Caco-2 (cell line): ENCODE results near the gene PLG. TPM values are rescaled to one million over a fixed set of nuclear protein-coding genes. Genes with fewer than 3 reads are reported as not detected.
"Not testable (repeated sequence)": the region's sequence is repeated elsewhere in the genome, so short reads cannot be mapped to it uniquely, and the experiment has no call there.

ENCODE experiments used
- BruUV-seq: library from RNA; stranded (reverse); fragments of 400-500 nt; replicated peaks from 2 replicates; lab custom pipeline; 2021; lab: Mats Ljungman, UMichigan
- CTCF ChIA-PET: fragments of 300-600 bp; sonication (Branson Sonifier 250); formaldehyde crosslinking; loops from one replicate; lab custom pipeline; 2022; ENCODE audit warnings: antibody characterized with exemption; lab: Charles Lee
- POLR2A ChIA-PET: fragments of 300-600 bp; sonication (Branson Sonifier 250); formaldehyde crosslinking; loops from one replicate; lab custom pipeline; 2022; ENCODE audit warnings: antibody characterized with exemption; lab: Charles Lee
- DNase-seq, 2 experiments: peaks; one replicate each; pipeline versions ENCODE4 v3.0.0 to v3.0.0-alpha.2; 2020 to 2022
- H3K27me3 ChIP-seq: replicated peaks from 2 replicates; pipeline ENCODE4 v1.6.0; 2011; ENCODE audit warnings: low read length; ENCODE audit not compliant: control insufficient read depth, insufficient read depth
- H3K36me3 ChIP-seq: 2 replicates; pipeline ENCODE4 v1.5.1; 2011; ENCODE audit warnings: low read length; ENCODE audit not compliant: control insufficient read depth, insufficient read depth
- H3K4me1 ChIP-seq: fragments of 250-450 bp; sonication (Bioruptor Pico); 2 replicates; pipeline ENCODE4 v1.5.1; 2020; ENCODE audit warnings: mild to moderate bottlenecking
- H3K4me3 ChIP-seq: 2 replicates; pipeline ENCODE4 v1.5.1; 2011; ENCODE audit warnings: low read depth, mild to moderate bottlenecking, control low read depth, low read length
- H3K9me3 ChIP-seq: fragments of 250-450 bp; sonication (Bioruptor Pico); 2 replicates; pipeline ENCODE4 v1.5.1; 2020; ENCODE audit warnings: mild to moderate bottlenecking, moderate library complexity
- H3K27ac Mint-ChIP-seq: one replicate; pipeline ENCODE4 v1.8.0; 2022; ENCODE audit warnings: mixed read lengths; ENCODE audit not compliant: unreplicated experiment
- H3K27me3 Mint-ChIP-seq: one replicate; pipeline ENCODE4 v1.8.0; 2022; ENCODE audit warnings: mixed read lengths; ENCODE audit not compliant: insufficient read depth, unreplicated experiment
- H3K36me3 Mint-ChIP-seq: one replicate; pipeline ENCODE4 v1.8.0; 2022; ENCODE audit warnings: mild to moderate bottlenecking, mixed read lengths; ENCODE audit not compliant: insufficient read depth, unreplicated experiment
- H3K4me1 Mint-ChIP-seq: one replicate; pipeline ENCODE4 v1.8.0; 2022; ENCODE audit warnings: low read depth, mixed read lengths; ENCODE audit not compliant: unreplicated experiment
- H3K4me3 Mint-ChIP-seq: one replicate; pipeline ENCODE4 v1.8.0; 2022; ENCODE audit warnings: mild to moderate bottlenecking, moderate library complexity, mixed read lengths; ENCODE audit not compliant: unreplicated experiment
- H3K9me3 Mint-ChIP-seq: one replicate; pipeline ENCODE4 v1.8.0; 2022; ENCODE audit warnings: mixed read lengths; ENCODE audit not compliant: unreplicated experiment
- intact Hi-C: fragments of 100-400 bp; cut with micrococcal nuclease; formaldehyde crosslinking; loops from one replicate; pipeline ENCODE4 v1.10.0; 2022; ENCODE audit not compliant: unreplicated experiment
- total RNA-seq: library from RNA; stranded (reverse); gene quantifications from 2 replicates; pipeline ENCODE4 v1.2.3, GENCODE V29; 2022
- TF ChIP-seq, protein P1 (sequence below), 2 experiments: fragments of 200-600 bp in 1 of 2; IDR thresholded peaks; 1 replicate in 1 of 2; 2 replicates in 1 of 2; pipeline versions ENCODE4 v1.5.1 to v1.8.0; 2011 to 2022; ENCODE audit warnings: antibody characterized with exemption in 1 of 2, control low read depth in 1 of 2, inconsistent platforms in 1 of 2, low read depth in 1 of 2, low read length in 1 of 2, mild to moderate bottlenecking in 1 of 2, moderate library complexity in 1 of 2; ENCODE audit not compliant: insufficient read depth in 1 of 2, severe bottlenecking in 1 of 2, unreplicated experiment in 1 of 2

PLG gene
- total RNA-seq, 1 experiment from 2014 or later: not detected

DNA sequence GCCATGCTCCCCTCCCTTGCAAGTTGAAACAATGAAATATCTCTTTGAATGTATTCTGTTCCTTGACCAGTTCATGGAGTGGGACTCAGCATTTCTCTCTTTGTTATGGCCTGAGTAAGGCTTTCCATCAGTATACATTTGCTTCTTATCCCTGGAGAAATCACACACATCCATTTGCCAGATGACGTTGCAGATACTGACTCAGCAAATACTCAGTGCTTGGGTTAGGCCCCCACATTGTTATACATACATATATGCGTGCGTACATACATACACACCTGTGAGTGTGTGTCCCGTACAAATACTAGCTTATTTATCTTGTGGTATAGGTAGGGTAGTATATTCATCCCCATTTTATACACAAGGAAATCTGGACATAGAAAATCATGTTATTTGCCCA is 72.4 kb downstream of the PLG start:
- no peak overlapping the region for H3K27ac Mint-ChIP-seq
- CTCF ChIA-PET: no interaction called here
- no peak for DNase-seq
- no peaks in the 10 kb centered on the region for H3K36me3 Mint-ChIP-seq
- no peaks in the 10 kb centered on the region for H3K4me1 ChIP-seq
- H3K36me3 ChIP-seq: no peaks in the 10 kb centered on the region
- H3K9me3 Mint-ChIP-seq: no peaks in the 10 kb centered on the region
- TF ChIP-seq, protein P1, sequence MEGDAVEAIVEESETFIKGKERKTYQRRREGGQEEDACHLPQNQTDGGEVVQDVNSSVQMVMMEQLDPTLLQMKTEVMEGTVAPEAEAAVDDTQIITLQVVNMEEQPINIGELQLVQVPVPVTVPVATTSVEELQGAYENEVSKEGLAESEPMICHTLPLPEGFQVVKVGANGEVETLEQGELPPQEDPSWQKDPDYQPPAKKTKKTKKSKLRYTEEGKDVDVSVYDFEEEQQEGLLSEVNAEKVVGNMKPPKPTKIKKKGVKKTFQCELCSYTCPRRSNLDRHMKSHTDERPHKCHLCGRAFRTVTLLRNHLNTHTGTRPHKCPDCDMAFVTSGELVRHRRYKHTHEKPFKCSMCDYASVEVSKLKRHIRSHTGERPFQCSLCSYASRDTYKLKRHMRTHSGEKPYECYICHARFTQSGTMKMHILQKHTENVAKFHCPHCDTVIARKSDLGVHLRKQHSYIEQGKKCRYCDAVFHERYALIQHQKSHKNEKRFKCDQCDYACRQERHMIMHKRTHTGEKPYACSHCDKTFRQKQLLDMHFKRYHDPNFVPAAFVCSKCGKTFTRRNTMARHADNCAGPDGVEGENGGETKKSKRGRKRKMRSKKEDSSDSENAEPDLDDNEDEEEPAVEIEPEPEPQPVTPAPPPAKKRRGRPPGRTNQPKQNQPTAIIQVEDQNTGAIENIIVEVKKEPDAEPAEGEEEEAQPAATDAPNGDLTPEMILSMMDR (IDR thresholded peaks at IDR 0.05; ENCODE audit: insufficient read depth in 1 of 2, low read depth in 1 of 2, low read length in 1 of 2, severe bottlenecking in 1 of 2, unreplicated experiment in 1 of 2): no peak
- intact Hi-C loops: no loop called here
- POLR2A ChIA-PET: no interaction called here
- H3K27me3 ChIP-seq: no peaks in the 10 kb centered on the region
- H3K4me1 Mint-ChIP-seq: no peaks in the 10 kb centered on the region
- H3K4me3 Mint-ChIP-seq: no peak overlapping the region
- BruUV-seq: no TSS peak
- H3K9me3 ChIP-seq: no peaks in the 10 kb centered on the region
- no peak overlapping the region for H3K4me3 ChIP-seq
- no peaks in the 10 kb centered on the region for H3K27me3 Mint-ChIP-seq

DNA sequence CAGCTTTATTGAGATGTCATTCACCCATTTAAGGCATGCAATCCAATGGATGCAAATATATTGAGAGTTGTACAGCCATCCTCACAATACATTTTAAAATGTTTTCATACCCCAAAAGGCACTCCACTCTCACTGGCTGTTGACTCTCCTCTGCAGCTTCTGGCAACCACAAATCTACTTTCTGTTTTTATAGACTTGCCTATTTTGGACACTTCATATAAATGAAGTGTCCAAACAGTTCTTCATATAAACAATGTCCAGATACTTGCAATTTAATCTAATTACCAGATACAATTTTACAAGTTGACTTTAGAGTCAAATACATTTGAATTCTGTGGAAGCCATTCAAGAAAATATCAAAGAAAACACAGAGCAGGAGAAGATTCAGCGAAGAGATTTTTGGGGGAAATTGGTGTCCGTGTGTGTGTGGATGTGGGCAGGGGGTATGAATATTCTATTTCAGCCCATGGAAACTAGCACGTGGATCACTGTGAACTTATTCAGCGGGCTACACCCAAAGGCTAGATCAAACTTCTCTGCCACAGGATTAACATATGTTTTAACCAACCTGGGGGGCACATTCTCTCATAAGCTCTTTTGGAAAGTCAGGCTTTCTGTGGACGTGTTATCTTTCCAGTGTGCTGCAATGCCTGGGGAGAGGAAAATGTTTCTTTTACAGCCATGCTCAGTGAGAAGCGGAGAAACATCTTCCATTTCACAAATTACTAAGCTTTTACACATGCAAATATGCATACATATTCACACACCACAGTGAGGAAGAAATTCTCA is 73.9 kb downstream of the PLG start:
- no TSS peak for BruUV-seq
- H3K4me1 ChIP-seq: no peaks in the 10 kb centered on the region
- H3K9me3 ChIP-seq: no peaks in the 10 kb centered on the region
- no peaks in the 10 kb centered on the region for H3K9me3 Mint-ChIP-seq
- TF ChIP-seq, protein P1 (IDR thresholded peaks at IDR 0.05; ENCODE audit: insufficient read depth in 1 of 2, low read depth in 1 of 2, low read length in 1 of 2, severe bottlenecking in 1 of 2, unreplicated experiment in 1 of 2): no peak
- H3K27me3 ChIP-seq: no peaks in the 10 kb centered on the region
- no peak overlapping the region for H3K4me3 ChIP-seq
- H3K27ac Mint-ChIP-seq: no peak overlapping the region
- ChIA-PET POLR2A (no interaction called here), CTCF (no interaction called here)
- H3K27me3 Mint-ChIP-seq: no peaks in the 10 kb centered on the region
- H3K36me3 Mint-ChIP-seq: no peaks in the 10 kb centered on the region
- intact Hi-C loops: no loop called here
- H3K4me3 Mint-ChIP-seq: no peak overlapping the region
- no peaks in the 10 kb centered on the region for H3K36me3 ChIP-seq
- no peaks in the 10 kb centered on the region for H3K4me1 Mint-ChIP-seq
- no peak for DNase-seq

DNA sequence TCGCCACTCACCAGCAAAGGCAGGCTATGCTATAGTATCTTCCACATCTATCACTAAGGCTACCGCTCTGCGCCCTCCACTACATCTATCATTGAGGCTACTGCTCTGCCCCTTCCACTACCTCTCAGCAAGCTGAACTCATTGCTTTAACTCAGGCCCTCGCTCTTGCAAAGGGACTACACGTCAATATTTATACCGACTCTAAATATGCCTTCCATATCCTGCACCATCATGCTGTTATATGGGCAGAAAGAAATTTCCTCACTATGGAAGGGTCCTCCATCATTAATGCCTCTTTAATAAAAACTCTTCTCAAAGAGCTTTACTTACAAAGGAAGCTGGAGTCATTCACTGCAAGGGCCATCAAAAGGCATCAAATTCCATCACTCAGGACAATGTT is 77.1 kb downstream of the PLG start:
- H3K27me3 ChIP-seq, H3K4me1 Mint-ChIP-seq, H3K27me3 Mint-ChIP-seq, DNase-seq, CTCF ChIA-PET, BruUV-seq, H3K4me3 Mint-ChIP-seq, H3K36me3 ChIP-seq, H3K4me3 ChIP-seq, H3K27ac Mint-ChIP-seq, H3K4me1 ChIP-seq, H3K9me3 Mint-ChIP-seq, POLR2A ChIA-PET, H3K36me3 Mint-ChIP-seq, H3K9me3 ChIP-seq, intact Hi-C loops: not testable (repeated sequence)

DNA sequence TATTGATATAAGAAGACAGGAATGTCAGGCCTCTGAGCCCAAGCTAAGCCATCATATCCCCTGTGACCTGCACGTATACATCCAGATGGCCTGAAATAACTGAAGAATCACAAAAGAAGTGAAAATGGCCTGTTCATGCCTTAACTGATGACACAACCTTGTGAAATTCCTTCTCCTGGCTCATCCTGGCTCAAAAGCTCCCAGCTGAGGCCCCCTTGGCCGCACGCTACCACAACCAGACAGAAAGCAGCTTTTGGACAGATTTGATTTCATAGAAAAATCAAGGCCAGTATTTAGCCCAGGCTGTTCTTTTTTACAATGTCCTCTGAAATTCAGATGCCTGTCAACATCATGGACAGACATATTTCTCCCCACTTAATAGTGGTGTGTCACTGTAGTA is 78.6 kb downstream of the PLG start:
- CTCF ChIA-PET, POLR2A ChIA-PET, H3K27me3 ChIP-seq, H3K4me1 Mint-ChIP-seq, H3K9me3 Mint-ChIP-seq, intact Hi-C loops, H3K36me3 ChIP-seq, BruUV-seq, H3K4me3 ChIP-seq, H3K9me3 ChIP-seq, H3K4me1 ChIP-seq, DNase-seq, H3K36me3 Mint-ChIP-seq, H3K27ac Mint-ChIP-seq, H3K27me3 Mint-ChIP-seq, H3K4me3 Mint-ChIP-seq: not testable (repeated sequence)
